Left colon (tissue), 2 donors: ENCODE results near the gene THADA. TPM values are rescaled to one million over a fixed set of nuclear protein-coding genes. Genes with fewer than 3 reads are reported as not detected.

Experiments
- ATAC-seq: fragments of 200-7000 bp; cut with Tn5 transposase; one replicate; pipeline ENCODE4 v1.9.1; 2020; ENCODE audit warnings: mild to moderate bottlenecking, moderate library complexity
- DNase-seq, 2 donors: peaks; one replicate each; pipeline ENCODE4 v3.0.0-alpha.2; 2020
- intact Hi-C, 2 donors: fragments of 100-400 bp; cut with DNase I in 1 of 2; cut with micrococcal nuclease in 1 of 2; formaldehyde crosslinking; loops; one replicate each; pipeline versions ENCODE4 v1.11.2 to v1.14.0; 2022; cut with DNase I, micrococcal nuclease
- total RNA-seq, 2 donors: library from RNA; stranded (reverse); fragmentation: NEBNext Ultra II Directional; extraction: Animal tissue kit (Norgen Biotek cat#: 25700); gene quantifications; one replicate each; pipeline ENCODE4 v1.2.1, GENCODE V29; 2021
- donor health status: DM: no; HTN: no; CAD: no.
- donor health status: DM: yes; HTN: yes; CAD: no.

THADA gene
- total RNA-seq, 2 donors from 2014 or later: 18.7 to 20.3 TPM

DNA sequence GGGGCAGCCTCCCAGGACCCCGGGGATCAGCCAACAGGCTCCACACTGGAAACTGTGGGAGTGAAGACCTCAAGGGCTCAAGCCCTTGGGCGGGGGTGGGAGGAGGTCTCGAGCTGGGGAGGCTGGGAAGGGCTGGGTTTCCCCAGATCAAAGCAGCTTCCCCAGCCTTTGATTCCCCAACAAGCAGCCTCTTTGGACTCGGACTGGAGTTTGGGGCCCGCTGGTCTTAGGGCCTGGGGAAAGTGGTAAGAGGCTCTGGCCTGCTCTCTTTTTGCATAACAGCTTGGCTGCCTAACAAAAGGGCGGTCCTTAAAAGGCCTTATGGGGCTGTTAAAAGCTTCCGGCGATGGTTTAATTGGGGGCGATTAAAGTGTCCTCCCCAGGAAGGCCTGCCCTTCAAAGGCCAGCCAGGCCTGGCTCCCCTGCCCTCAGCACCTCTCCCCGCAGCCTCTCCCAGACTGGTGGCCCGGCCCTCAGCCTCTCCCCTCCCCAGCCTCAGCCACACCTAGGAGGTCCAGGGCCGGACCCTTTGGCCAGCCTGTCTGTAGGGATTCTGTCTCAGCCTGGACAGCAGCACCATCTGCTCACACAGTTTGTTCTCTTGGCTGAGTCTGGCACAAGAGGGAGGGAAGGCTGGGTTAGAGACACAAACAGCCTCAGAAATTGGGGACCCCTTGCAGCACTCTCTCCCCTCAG, 409.0 kb downstream of the THADA start:
- ATAC-seq: peak; percentile 85
- DNase-seq: peak; percentile 74 to 81
- intact Hi-C loops: no loop called here

DNA sequence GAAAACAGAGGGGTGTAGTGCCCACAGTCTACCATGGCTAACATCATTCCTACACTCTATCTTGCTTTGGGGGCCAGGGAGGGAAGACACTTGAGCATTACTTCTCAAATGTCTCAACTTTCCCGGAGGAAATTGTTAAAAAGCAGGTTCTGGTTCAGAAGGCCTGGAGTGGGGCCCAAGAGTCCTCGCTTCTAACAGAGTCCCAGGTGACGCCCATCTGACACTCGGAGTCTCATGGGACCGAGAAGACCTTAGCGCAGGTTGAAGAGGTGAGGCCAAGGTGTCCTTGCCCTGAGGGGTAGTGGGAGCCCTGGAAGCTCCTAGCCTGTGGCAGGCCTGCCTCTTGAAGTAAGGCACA, 409.5 kb downstream of the THADA start:
- ATAC-seq: no peak
- intact Hi-C loops: no loop called here
- DNase-seq: no peak

DNA sequence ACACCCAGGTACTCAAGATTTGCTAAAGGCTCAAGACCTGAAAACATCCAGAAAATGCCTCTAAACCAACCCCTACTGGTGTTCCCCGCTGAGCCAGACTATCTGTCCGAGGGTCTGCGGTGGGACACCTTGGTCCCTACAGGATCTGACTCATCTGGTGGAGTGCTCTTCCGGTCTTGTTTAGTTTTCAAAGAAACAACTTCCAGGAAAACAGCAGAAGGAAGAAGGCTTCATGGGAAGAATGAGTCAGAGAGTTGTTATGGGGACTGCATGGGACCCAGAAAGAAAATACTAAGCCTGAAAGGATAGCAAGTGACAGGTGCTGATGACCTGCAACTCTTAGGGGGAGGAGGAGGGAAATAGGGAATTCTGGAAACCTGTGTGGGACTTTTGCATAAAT, 410.7 kb downstream of the THADA start:
- ATAC-seq (no peak), DNase-seq (no peak)
- intact Hi-C loops: no loop called here

- peak; percentile 58 for ATAC-seq
- DNase-seq: peak in 1 of 2 donors; percentile 68
- intact Hi-C loops: no loop called here
These were observed 411.4 kb downstream of the THADA start for GRCh38 chr2:43184339-43184895.

GRCh38 chr2:43183743-43184142, 412.1 kb downstream of the THADA start:
- DNase-seq (no peak), ATAC-seq (no peak)
- intact Hi-C loops: no loop called here

DNA sequence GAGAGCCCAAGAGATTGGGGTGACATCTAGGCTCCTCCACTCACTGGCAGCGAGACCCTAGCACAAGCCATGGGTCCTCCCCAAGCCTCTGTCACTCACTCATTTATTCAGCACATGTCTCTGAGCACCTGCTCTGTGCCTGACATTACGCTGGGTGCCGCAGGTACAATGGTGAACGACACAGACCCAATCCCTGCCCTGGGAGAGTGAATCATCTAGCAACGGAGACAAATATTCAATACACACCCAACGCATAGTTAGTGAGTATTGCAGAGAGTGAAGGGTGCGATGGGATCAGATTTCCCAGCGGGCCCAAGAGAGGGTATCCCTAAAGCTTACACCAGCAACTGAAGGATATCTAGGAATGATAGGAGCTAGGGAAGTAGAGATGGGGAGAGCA, 414.9 kb downstream of the THADA start:
- DNase-seq (no peak), ATAC-seq (no peak)
- intact Hi-C loops: no loop called here

Other genes with a start within 250 kb of the THADA start
- 1 to 10 TPM; 3.9 to 8.3 TPM for gene PLEKHH2, start 41.2 kb upstream of the THADA start, total RNA-seq
- gene C1GALT1C1L, start 80.4 kb upstream of the THADA start, total RNA-seq: under 1 TPM in 1 of 2 donors, not detected in 1; 0.36 TPM
- 10 to 100 TPM in 1 of 2 donors, 1 to 10 TPM in 1; 6.9 to 19.9 TPM for gene DYNC2LI1, start 178.0 kb upstream of the THADA start, total RNA-seq
- under 1 TPM; 0.09 to 0.14 TPM for gene ABCG5, start 242.8 kb upstream of the THADA start, total RNA-seq
- gene ABCG8, start 242.9 kb upstream of the THADA start, total RNA-seq: under 1 TPM; 0.53 to 0.67 TPM